ENCODE results near the gene TTLL4. TPM values are rescaled to one million over a fixed set of nuclear protein-coding genes. Genes with fewer than 3 reads are reported as not detected.

Gene TTLL4
- total RNA-seq, 1 experiment from 2014 or later = 82.1 TPM

- no peaks in the 10 kb centered on the region; the same call in 1 of the 2 replicates for H3K36me3 ChIP-seq (replicated peaks; ENCODE audit: control insufficient read depth, insufficient read depth, low read length)
- no peak overlapping the region for H3K4me3 ChIP-seq (ENCODE audit: insufficient read depth, low read depth, low read length)
- DNase-seq = no peak
- H3K27me3 ChIP-seq (ENCODE audit: control insufficient read depth, insufficient read depth, low read length) = no peaks in the 10 kb centered on the region
These were observed 11.3 kb downstream of the TTLL4 start for GRCh38 chr2:218721934-218722333.

GRCh38 chr2:218722419-218722818, 11.8 kb downstream of the TTLL4 start:
- H3K4me3 ChIP-seq (ENCODE audit: insufficient read depth, low read depth, low read length) = no peak overlapping the region
- no peaks in the 10 kb centered on the region for H3K36me3 ChIP-seq (replicated peaks; ENCODE audit: control insufficient read depth, insufficient read depth, low read length)
- DNase-seq = no peak
- H3K27me3 ChIP-seq (ENCODE audit: control insufficient read depth, insufficient read depth, low read length) = no peaks in the 10 kb centered on the region

GRCh38 chr2:218722876-218723785, 12.5 kb downstream of the TTLL4 start:
- Histone ChIP-seq H3K4me3 (ENCODE audit: insufficient read depth, low read depth, low read length) (no peak overlapping the region), H3K27me3 (ENCODE audit: control insufficient read depth, insufficient read depth, low read length) (no peaks in the 10 kb centered on the region), H3K36me3 (replicated peaks; ENCODE audit: control insufficient read depth, insufficient read depth, low read length) (no peaks in the 10 kb centered on the region)
- no peak for DNase-seq

GRCh38 chr2:218726004-218726574, 15.5 kb downstream of the TTLL4 start:
- no peak for DNase-seq
- H3K36me3 ChIP-seq (replicated peaks; ENCODE audit: control insufficient read depth, insufficient read depth, low read length) = no peaks in the 10 kb centered on the region
- H3K27me3 ChIP-seq (ENCODE audit: control insufficient read depth, insufficient read depth, low read length) = no peaks in the 10 kb centered on the region
- H3K4me3 ChIP-seq (ENCODE audit: insufficient read depth, low read depth, low read length) = no peak overlapping the region

GRCh38 chr2:218727502-218728165, 17.0 kb downstream of the TTLL4 start:
- DNase-seq = no peak
- Histone ChIP-seq H3K36me3 (replicated peaks; ENCODE audit: control insufficient read depth, insufficient read depth, low read length) (no peaks in the 10 kb centered on the region), H3K27me3 (ENCODE audit: control insufficient read depth, insufficient read depth, low read length) (no peaks in the 10 kb centered on the region), H3K4me3 (ENCODE audit: insufficient read depth, low read depth, low read length) (no peak overlapping the region)

- no peak overlapping the region for H3K4me3 ChIP-seq (ENCODE audit: insufficient read depth, low read depth, low read length)
- H3K27me3 ChIP-seq (ENCODE audit: control insufficient read depth, insufficient read depth, low read length) = no peaks in the 10 kb centered on the region
- no peak for DNase-seq
- no peaks in the 10 kb centered on the region for H3K36me3 ChIP-seq (replicated peaks; ENCODE audit: control insufficient read depth, insufficient read depth, low read length)
These were observed 19.0 kb downstream of the TTLL4 start for GRCh38 chr2:218729640-218730039.

- DNase-seq = no peak
- Histone ChIP-seq H3K27me3 (ENCODE audit: control insufficient read depth, insufficient read depth, low read length) (no peaks in the 10 kb centered on the region), H3K4me3 (ENCODE audit: insufficient read depth, low read depth, low read length) (no peak overlapping the region), H3K36me3 (replicated peaks; ENCODE audit: control insufficient read depth, insufficient read depth, low read length) (no peaks in the 10 kb centered on the region; the same call in 1 of the 2 replicates)
These were observed 21.6 kb downstream of the TTLL4 start for GRCh38 chr2:218732052-218732760.

GRCh38 chr2:218732761-218733158, 22.1 kb downstream of the TTLL4 start:
- no peak for DNase-seq
- H3K36me3 ChIP-seq (replicated peaks; ENCODE audit: control insufficient read depth, insufficient read depth, low read length) = peaks cover 2% of the 10 kb centered on the region

GRCh38 chr2:218733171-218734021, 22.8 kb downstream of the TTLL4 start:
- peaks cover 8% of the 10 kb centered on the region for H3K36me3 ChIP-seq (replicated peaks; ENCODE audit: control insufficient read depth, insufficient read depth, low read length)
- DNase-seq = no peak

More at GRCh38 chr2:218732761-218733158, 22.1 kb downstream of the TTLL4 start:
- Histone ChIP-seq H3K4me3 (ENCODE audit: insufficient read depth, low read depth, low read length) (no peak overlapping the region), H3K27me3 (ENCODE audit: control insufficient read depth, insufficient read depth, low read length) (no peaks in the 10 kb centered on the region)

GRCh38 chr2:218734190-218734975, 23.7 kb downstream of the TTLL4 start:
- peaks cover 13% of the 10 kb centered on the region for H3K36me3 ChIP-seq (replicated peaks; ENCODE audit: control insufficient read depth, insufficient read depth, low read length)

More at GRCh38 chr2:218733171-218734021, 22.8 kb downstream of the TTLL4 start:
- Histone ChIP-seq H3K4me3 (ENCODE audit: insufficient read depth, low read depth, low read length) (no peak overlapping the region), H3K27me3 (ENCODE audit: control insufficient read depth, insufficient read depth, low read length) (no peaks in the 10 kb centered on the region)

GRCh38 chr2:218736531-218736930, 25.9 kb downstream of the TTLL4 start:
- DNase-seq = no peak
- Histone ChIP-seq H3K4me3 (ENCODE audit: insufficient read depth, low read depth, low read length) (no peak overlapping the region), H3K27me3 (ENCODE audit: control insufficient read depth, insufficient read depth, low read length) (no peaks in the 10 kb centered on the region), H3K36me3 (replicated peaks; ENCODE audit: control insufficient read depth, insufficient read depth, low read length) (peaks cover 20% of the 10 kb centered on the region)

More at GRCh38 chr2:218734190-218734975, 23.7 kb downstream of the TTLL4 start:
- DNase-seq = no peak
- H3K4me3 ChIP-seq (ENCODE audit: insufficient read depth, low read depth, low read length) = no peak overlapping the region
- no peaks in the 10 kb centered on the region for H3K27me3 ChIP-seq (ENCODE audit: control insufficient read depth, insufficient read depth, low read length)

GRCh38 chr2:218743068-218743467, 32.4 kb downstream of the TTLL4 start:
- peaks cover 40% of the 10 kb centered on the region for H3K36me3 ChIP-seq (replicated peaks; ENCODE audit: control insufficient read depth, insufficient read depth, low read length)

GRCh38 chr2:218744615-218745014, 34.0 kb downstream of the TTLL4 start:
- no peak for DNase-seq
- Histone ChIP-seq H3K4me3 (ENCODE audit: insufficient read depth, low read depth, low read length) (no peak overlapping the region), H3K27me3 (ENCODE audit: control insufficient read depth, insufficient read depth, low read length) (no peaks in the 10 kb centered on the region), H3K36me3 (replicated peaks; ENCODE audit: control insufficient read depth, insufficient read depth, low read length) (peaks cover 40% of the 10 kb centered on the region)

More at GRCh38 chr2:218743068-218743467, 32.4 kb downstream of the TTLL4 start:
- H3K4me3 ChIP-seq (ENCODE audit: insufficient read depth, low read depth, low read length) = no peak overlapping the region
- H3K27me3 ChIP-seq (ENCODE audit: control insufficient read depth, insufficient read depth, low read length) = no peaks in the 10 kb centered on the region
- DNase-seq = no peak

Measured in H7 (cell line).